Left forelimb (tissue), 1 donor: ENCODE data around the gene TLE7.

Experiments
- DNase-seq: peaks from one replicate; pipeline ENCODE4 v3.0.0-alpha.2; 2018; ENCODE audit warnings: low spot score

The TLE7 gene

DNA sequence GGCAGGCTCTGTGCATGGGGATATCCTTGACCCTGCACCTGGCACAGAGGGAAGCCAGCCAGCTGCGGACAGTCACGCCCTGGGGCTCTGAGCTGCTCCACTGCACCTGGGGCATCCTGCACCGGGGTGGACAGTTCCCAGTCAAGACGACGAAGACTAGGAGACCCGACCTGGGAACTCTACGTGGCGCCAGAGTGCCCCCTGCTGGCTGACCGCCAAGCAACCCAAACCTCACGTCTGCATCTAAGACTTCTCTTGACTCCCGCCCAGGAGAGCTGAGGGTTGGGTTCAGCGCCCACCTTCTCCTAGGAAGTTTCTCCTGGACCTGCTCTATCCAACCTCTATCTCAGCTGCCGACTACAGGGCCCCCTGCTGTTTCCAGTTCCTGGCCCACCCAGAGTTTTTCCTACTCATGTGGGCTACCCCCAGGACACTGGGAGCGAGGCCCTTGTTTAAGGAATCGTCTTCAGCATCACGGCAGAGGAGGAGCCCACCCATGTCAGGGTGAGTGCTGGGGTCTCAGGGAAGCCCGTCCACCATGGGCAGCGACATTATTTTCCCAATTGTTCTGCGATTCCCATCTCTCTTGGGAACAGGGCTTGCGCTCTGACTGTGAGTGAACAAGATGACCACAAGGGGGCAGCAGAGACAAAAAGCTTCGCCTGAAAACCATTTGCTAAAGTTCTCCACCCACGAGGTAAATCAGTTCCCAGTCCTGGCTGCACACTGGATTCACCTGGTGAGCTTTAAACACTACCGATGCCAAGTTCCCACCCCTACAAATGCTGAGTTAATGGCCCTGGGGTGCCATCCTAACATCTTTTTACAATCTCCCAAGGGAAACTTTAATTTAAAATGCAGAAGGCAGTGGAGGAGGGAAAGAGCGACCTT, 29.3 kb downstream of the TLE7 start:
- DNase-seq = no peak

DNA sequence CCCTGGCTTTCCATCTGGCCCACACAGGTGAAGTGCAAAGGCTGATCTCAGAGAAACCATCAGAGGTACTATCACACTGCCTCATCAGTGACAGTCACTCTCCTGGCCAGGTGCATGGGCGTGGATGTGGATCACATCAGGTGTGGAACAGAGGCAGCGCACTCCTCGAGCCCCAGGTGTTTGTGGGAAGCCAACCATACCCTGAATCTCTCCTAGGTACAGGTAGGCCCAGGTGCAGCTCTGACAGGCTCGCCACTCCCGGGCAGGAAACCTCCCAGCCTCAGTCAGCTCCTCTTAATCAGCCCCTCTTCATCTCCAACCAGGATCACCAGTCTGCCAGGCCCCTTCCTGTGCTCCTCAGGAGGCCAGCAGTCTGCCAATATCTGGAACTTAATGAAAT, 31.7 kb downstream of the TLE7 start:
- no peak for DNase-seq

DNA sequence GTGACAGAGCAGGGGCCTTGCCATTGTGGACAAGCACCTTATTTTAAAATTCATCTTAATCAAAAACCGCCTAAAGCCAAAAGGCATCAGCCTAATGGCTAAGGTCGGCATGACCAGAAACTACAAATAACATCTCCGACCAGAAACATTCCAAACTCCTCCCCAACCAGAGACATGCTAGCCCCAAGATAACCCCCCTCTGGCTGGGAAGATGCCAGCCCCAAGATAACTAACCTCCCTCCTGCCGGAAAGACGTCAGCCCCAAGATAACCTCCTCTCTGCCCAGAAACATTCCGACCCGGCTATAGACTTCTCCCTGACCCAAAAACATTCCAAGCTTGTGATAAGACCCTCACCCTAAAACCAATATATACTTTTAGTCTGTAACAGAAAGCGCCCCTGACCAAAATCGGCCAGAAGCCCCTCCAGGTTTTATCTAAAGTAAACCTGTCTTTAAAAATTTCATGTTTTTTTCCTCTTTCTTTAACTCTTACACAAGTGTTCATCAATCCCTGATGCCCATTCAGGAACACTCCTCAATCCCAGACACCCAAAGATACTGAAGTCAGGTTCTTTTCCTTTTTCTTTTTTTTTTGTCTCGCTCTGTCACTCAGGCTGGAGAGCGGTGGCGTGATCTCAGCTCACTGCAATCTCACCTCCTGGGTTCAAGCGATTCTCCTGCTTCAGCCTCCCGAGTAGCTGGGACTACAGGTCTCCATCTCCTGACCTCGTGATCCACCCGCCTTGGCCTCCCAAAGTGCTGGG, 32.7 kb downstream of the TLE7 start:
- no peak for DNase-seq

DNA sequence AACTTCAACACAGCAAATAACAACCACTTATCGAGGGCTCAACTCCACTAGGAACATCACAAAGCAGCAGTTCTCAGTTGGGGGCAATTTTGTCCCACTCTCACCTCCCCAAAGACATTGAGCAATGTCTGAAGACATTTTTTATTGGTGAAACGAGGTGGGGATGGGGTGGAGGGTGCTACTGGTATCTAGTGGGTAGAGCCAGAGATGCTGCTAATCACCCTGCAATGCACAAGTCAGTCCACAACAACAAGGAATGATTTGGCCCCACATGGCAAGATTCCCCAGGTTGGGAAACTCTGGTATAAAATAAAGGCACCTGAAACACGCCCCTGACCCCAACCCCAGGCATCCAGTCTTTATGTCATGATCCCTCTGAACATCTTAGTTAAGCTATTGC, 33.3 kb downstream of the TLE7 start:
- no peak for DNase-seq

DNA sequence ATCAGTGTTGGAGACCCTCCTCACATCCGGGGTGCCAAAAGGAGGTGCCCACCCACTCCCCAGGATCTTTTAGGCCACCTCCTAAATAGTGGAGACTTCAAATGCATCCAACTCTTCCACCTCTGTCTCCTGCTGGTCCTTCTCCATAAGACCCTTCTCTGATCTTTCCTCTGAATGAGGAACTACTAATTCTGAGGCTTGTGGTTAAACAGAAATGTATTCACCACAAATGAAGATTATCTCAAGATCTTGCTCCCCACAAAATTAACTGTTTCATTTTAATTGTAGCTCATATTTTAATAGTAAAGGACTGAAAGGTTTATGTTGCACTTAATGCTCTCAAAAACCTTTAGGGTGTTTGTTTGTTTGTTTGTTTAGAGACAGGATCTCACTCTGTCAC, 34.1 kb downstream of the TLE7 start:
- DNase-seq = no peak

DNA sequence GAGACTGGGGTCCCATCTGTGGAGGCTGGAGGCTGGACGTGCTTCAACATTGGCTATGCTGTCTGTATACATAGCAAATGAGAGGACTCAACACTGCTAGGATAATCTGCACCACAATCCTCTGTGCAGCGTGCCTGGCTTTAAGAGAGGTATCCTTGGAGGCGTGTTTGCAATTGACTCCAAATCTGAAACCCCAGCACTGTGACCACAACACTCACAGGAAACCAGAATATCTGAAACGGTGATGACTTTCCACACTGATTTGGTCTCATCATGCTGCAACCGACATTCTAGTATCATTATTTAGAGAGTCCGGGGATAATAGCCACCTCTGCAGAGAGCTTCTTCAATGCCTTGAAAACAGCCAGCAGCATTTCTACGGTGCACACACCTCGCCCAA, 35.1 kb downstream of the TLE7 start:
- no peak for DNase-seq

DNA sequence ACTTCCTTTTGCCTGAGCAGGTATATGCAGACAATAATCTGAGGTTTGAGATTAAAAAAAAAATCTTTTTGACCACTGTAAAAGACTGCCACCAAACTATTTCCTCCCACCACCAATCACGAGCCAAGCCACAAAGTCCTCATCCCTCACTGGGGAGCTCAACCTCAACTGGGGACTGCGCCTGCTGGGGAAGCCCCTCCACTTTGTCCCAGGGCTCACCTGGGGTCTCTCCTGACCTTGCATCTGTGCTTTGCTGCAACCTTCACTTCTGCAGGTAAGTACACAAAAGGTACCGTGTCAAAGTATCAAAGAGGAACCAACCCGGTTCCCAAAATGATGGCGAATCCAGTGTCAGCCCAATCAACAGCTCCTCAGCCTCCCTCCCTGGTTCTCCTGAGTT, 35.5 kb downstream of the TLE7 start:
- no peak for DNase-seq

DNA sequence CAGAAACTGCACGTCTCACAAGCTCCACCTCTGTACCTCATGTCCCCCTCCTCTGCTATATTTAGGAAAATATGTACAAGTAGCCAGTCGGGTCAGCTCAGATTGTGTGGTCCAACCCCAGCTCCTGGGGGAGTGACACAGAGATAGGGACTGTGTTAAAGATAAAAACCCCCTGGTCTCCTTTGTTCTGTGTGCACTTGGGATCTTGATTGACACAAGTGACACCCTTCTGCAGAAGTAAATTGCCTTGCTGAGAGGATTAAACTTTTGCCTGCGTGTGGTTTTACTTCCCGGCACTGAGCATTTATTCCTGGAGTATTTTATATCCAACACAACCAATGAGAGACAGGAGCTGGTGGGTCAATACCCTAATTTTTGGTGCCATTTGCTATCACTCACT, 37.5 kb downstream of the TLE7 start:
- DNase-seq = no peak

DNA sequence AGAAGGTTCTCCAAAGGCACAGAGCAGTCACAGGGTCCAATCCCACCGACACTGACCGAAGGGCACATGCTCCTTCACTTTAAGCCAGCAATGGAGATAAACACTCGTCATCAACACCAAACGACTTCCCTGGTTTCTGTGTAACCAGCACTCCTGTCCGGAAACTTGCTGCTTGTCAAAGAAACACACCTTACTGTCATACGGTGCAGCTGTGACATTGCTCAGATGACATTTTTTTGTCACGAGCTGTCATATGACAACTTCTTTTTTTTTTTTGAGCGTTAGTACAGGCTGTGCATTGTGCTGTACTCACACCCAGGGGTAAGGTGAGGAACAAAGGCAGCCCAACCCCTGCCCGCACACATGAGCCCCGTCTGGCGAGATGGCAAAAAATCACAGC, 39.2 kb downstream of the TLE7 start:
- no peak for DNase-seq

DNA sequence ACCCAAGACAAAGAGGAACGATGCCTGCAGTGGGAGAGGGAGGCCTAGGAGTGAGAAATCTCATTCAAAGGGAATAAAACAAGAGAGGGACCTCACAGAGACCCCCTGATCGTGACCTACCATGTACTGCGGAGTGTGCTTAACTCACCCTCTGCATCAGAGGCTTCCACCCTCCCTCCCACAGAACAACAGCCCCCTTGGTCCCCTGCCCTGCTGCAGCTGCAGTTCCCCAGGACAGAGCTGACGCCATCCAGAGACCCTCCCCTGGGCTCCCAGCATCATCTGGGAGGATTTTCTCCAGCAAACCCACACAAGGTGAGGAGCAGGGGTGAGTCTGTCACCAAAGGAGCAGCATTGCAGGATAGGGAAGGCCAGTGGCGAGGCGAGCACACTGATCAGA, 39.8 kb downstream of the TLE7 start:
- no peak for DNase-seq

DNA sequence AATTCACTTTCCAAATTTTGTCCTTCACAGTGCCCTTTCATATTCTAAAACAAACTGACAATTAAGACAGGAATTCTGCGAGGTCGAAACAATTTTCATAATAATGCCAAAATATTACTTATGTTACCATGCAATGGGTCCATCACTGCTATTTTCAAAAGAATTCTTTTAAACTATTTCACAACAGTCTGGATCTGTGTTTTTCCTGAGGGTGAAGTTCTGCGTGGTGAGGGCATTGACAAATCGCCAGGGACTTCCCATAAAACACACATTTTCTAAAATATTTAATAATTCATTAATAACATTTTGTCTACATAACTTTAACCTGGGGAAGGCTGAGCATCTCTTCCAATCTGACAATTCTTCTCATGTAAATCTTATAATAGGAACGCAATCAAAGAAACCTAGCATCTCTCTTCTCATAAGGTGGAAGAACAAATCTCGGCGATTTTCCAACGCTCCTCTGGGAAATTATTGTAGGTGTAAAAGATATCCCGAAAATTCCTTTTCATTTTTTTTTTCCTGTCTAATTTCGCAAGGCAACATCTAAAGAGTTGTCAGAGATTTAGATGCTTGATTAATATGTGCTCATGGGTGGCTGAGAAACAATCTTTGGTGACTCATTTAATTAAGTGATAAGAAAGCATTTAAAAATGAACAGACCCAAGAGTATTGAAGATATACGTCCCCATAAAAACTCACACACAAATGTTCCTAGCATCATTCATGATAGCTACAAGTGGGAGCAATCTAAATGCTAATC, 41.9 kb downstream of the TLE7 start:
- no peak for DNase-seq

DNA sequence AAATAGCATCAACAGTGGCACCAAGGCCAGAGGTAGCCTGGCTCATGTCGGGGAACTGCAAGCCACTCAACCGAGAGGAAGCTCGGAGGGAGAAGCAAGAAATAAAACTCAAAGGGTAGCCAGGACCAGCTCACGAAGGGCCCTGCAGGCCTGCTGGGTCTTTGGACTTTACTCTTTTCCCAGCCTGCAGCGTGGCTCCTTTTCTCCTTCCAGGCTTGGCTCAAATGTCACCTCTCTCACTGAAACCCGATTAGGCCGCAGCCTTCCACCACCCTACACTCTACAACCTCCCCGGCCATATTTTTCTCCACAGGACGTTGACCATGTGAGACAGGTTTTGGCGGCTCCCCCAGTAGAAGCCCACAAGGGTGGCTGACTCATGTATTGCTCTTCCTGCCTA, 45.3 kb downstream of the TLE7 start:
- DNase-seq = no peak

DNA sequence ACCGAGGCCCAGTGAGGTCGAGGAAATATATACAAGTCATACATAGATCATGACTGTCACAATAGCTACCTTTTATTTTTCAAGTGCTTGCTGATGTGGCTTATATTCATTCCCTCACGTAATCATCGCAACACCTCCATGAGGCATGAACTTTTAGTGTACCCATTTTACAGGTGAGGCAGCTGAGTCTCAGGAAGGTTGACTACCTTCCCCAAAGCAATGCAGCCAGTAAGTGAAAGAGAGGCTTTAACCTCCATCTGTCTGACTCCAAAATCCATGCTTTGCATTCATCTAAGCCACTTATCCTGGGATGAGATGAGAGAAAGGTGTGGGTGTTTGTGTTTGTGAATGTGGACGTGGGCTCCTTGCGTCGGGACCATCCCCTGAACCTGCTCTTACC, 52.5 kb downstream of the TLE7 start:
- DNase-seq = no peak

DNA sequence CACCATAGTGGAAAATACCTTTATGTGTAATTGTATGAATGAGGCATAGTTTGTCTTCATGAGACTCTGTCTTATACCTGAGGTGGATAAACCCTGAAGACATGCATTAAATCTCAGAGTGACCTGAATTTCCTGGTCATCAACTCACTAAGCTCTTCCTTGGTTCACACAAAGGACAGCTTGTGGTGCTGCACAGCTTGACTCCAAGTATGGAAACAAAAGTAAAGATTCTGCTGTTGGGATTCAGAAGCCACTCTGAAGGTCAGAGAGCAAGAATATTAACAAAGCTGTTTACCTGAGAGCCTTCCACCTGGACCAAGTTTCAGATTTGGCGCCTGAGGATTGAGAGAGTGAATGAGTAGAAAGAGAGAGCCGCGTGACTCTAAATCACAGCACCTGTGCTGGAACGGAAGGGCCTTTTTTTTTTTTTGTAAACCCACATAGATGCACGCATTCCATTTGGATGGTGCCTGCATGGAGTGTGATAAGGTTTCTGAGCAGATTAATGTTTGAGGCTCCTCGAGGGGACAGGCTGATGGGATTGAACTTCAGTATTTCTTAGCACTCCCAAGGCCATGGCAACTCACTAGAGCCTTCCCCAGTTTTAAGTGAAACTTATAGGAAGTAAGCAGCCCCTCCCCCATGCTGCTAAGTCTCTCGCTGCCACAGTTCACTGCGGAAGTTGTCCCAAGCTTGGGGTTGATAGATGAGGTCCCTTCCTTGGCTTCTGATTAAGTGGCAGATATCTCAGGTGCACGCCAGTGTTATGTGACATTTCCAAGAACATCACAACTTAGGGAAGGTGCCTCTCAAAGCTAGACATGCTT, 54.6 kb downstream of the TLE7 start:
- no peak for DNase-seq

DNA sequence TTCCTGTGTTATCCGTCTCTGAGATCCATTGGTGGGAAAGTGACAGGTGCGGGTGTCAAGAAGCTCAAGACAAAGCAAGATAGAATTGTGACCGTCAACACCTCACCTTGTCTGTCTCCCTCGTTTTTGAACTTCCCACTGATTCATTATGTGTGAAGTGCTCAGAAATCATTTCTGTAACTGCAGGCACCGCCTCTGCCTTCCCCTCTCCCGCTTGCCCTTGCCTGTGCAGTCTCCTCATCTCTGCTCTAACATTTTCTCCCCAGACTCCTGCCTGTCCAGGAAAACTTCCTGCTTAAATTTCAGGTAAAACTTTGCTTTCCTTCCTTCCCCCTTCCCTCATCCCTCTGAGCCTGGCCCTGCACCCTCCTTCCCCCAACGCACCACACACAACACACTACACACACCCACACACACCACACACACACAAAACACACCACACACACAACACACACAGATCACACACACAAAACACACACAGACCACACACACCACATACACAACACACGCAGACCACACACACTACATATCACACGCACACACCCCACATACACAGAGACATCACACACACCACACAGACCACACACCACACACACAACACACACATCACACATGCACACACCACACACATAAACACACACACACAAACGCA, 57.7 kb downstream of the TLE7 start:
- DNase-seq = no peak

DNA sequence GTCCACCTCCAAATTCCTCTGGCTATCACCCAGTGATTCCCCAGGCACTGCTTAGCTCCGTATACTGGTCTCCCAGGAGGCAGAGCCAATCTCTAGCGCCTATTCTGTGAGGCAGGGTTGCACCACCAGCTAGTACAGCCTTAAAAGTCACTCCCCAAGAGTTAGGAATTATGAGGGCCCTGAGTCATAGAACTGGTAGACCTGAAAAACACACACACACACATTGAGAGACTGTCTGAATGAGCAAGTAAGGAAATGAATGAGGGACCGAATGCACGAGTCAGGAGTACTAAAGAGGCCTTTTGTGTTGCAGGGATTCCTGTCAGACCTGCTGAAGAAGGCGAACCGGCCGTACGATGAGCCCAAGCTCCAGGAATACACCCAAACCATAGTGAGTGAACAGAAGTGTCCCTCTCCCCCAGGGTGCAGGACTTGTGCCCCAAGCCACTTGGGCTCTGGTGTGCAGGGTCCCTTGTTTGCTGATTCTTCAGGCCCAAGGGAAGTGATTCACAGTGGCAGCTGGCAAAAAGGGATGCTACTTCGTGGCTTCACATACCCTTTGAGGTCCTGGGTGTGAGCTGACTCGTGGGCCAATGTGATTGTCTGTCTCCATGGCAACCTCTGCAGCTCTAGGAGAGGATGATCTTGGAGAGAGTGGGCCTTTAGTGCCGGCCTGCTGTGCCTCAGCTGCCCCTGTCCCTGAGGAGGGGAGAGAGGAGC, 58.6 kb downstream of the TLE7 start:
- no peak for DNase-seq

DNA sequence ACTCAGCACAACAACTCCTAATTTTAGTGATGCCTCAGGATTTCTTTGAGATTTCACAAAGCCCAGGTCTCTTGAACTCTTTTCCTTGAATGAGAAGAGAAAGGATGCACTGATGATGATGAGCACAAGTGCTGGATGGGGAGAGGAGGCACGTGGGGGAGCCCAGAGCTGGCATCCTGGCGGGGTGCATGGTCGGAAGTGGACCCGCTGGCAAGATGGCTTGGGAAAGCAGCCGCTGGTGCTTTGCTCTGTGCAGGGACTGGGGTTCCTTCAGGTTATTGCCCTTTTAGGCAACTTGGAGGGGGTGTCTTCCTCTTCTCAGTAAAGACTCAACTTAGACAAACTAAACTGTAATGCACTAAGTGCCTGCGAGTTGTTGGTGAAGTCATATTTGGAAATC, 61.0 kb downstream of the TLE7 start:
- no peak for DNase-seq
